Measurements from ENCODE around the gene GJB1.

Gene GJB1

GRCh38 chrX:71254092-71254963 lies 31.3 kb downstream of the GJB1 start, which contains the start of gene ZMYM3 (continued):
- no peak for TF ChIP-seq ZSCAN16 (tag by site-specific recombination; IDR thresholded peaks at IDR 0.05)
- peak; percentile 91; the same call in 1 of the 2 replicates for TF ChIP-seq ZFP69B (tag by site-specific recombination; IDR thresholded peaks at IDR 0.05)
- no peak for TF ChIP-seq ZNF677 (tag by site-specific recombination; IDR thresholded peaks at IDR 0.05)
- peak; percentile 49 for TF ChIP-seq ZBTB11 (tag by site-specific recombination; conservative IDR thresholded peaks at IDR 0.05; ENCODE audit: low read depth)
- peak; percentile 61 for TF ChIP-seq KLF8 (tag by site-specific recombination; IDR thresholded peaks at IDR 0.05)
- 0 out of 2 replicates have a peak, but pooled peaks have one; percentile 20 for TF ChIP-seq WT1 (tag by site-specific recombination; IDR thresholded peaks at IDR 0.05)
- TF ChIP-seq ZFHX2 (tag by site-specific recombination; conservative IDR thresholded peaks at IDR 0.05): peak; percentile 91
- 0 out of 2 replicates have a peak, but pooled peaks have one; percentile 41 for TF ChIP-seq ZNF341 (tag by site-specific recombination; IDR thresholded peaks at IDR 0.05; ENCODE audit: low read depth)
- TF ChIP-seq, protein P1, sequence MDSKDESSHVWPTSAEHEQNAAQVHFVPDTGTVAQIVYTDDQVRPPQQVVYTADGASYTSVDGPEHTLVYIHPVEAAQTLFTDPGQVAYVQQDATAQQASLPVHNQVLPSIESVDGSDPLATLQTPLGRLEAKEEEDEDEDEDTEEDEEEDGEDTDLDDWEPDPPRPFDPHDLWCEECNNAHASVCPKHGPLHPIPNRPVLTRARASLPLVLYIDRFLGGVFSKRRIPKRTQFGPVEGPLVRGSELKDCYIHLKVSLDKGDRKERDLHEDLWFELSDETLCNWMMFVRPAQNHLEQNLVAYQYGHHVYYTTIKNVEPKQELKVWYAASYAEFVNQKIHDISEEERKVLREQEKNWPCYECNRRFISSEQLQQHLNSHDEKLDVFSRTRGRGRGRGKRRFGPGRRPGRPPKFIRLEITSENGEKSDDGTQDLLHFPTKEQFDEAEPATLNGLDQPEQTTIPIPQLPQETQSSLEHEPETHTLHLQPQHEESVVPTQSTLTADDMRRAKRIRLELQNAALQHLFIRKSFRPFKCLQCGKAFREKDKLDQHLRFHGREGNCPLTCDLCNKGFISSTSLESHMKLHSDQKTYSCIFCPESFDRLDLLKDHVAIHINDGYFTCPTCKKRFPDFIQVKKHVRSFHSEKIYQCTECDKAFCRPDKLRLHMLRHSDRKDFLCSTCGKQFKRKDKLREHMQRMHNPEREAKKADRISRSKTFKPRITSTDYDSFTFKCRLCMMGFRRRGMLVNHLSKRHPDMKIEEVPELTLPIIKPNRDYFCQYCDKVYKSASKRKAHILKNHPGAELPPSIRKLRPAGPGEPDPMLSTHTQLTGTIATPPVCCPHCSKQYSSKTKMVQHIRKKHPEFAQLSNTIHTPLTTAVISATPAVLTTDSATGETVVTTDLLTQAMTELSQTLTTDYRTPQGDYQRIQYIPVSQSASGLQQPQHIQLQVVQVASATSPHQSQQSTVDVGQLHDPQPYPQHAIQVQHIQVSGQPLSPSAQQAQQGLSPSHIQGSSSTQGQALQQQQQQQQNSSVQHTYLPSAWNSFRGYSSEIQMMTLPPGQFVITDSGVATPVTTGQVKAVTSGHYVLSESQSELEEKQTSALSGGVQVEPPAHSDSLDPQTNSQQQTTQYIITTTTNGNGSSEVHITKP (tag by site-specific recombination; IDR thresholded peaks at IDR 0.05): peak; percentile 65

DNA sequence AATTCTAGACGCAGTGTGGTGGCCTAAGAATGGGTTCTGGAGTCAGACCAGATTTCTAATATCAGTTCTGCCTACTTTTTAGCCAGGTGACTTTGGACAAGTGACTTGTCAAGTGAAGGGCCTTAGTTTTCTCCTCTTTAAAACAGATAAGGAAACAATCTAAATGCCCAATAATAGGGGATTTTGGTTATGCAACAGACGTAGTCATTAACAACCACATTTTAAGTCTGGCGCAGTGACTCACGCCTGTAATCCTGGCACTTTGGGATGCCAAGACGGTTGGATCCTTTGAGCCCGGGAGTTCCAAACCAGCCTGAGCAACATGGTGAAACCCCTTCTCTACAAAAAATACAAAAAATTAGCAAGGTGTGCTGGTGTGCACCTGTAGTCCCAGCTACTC lies 33.0 kb downstream of the GJB1 start:
- Histone ChIP-seq H3K4me3 (ENCODE audit: low read depth, low read length) (no peak overlapping the region), H3K27ac (ENCODE audit: extremely low read depth, low read depth, low read length) (no peak overlapping the region), H3K9me3 (ENCODE audit: control insufficient read depth, insufficient read depth, low read depth, low read length) (no peaks in the 10 kb centered on the region), H3K4me1 (ENCODE audit: control insufficient read depth, insufficient read depth, low read length) (peaks cover 5% of the 10 kb centered on the region; the same call in 1 of the 2 replicates), H3K36me3 (ENCODE audit: control insufficient read depth in 2 of 2, insufficient read depth in 1 of 2, low read length in 2 of 2) (peaks cover 0 to 2% of the 10 kb centered on the region in 2 experiments; a peak in 1 of 3 replicates)
- TF ChIP-seq ZFP3 (tag by site-specific recombination; IDR thresholded peaks at IDR 0.05; ENCODE audit: low read depth) (no peak), BCL6B (tag by site-specific recombination; IDR thresholded peaks at IDR 0.05) (no peak), MZF1 (tag by site-specific recombination; IDR thresholded peaks at IDR 0.05; ENCODE audit: borderline replicate concordance) (peak; percentile 96)
- TF ChIP-seq, protein P2, sequence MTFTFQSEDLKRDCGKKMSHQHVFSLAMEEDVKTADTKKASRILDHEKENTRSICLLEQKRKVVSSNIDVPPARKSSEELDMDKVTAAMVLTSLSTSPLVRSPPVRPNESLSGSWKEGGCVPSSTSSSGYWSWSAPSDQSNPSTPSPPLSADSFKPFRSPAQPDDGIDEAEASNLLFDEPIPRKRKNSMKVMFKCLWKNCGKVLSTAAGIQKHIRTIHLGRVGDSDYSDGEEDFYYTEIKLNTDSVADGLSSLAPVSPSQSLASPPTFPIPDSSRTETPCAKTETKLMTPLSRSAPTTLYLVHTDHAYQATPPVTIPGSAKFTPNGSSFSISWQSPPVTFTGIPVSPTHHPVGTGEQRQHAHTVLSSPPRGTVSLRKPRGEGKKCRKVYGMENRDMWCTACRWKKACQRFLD (tag by site-specific recombination; IDR thresholded peaks at IDR 0.05): no peak
- TF ChIP-seq, protein P3, sequence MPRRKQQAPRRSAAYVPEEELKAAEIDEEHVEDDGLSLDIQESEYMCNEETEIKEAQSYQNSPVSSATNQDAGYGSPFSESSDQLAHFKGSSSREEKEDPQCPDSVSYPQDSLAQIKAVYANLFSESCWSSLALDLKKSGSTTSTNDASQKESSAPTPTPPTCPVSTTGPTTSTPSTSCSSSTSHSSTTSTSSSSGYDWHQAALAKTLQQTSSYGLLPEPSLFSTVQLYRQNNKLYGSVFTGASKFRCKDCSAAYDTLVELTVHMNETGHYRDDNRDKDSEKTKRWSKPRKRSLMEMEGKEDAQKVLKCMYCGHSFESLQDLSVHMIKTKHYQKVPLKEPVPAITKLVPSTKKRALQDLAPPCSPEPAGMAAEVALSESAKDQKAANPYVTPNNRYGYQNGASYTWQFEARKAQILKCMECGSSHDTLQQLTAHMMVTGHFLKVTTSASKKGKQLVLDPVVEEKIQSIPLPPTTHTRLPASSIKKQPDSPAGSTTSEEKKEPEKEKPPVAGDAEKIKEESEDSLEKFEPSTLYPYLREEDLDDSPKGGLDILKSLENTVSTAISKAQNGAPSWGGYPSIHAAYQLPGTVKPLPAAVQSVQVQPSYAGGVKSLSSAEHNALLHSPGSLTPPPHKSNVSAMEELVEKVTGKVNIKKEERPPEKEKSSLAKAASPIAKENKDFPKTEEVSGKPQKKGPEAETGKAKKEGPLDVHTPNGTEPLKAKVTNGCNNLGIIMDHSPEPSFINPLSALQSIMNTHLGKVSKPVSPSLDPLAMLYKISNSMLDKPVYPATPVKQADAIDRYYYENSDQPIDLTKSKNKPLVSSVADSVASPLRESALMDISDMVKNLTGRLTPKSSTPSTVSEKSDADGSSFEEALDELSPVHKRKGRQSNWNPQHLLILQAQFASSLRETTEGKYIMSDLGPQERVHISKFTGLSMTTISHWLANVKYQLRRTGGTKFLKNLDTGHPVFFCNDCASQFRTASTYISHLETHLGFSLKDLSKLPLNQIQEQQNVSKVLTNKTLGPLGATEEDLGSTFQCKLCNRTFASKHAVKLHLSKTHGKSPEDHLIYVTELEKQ (tag by site-specific recombination; IDR thresholded peaks at IDR 0.05; ENCODE audit: borderline replicate concordance): no peak
- TF ChIP-seq, protein P4, sequence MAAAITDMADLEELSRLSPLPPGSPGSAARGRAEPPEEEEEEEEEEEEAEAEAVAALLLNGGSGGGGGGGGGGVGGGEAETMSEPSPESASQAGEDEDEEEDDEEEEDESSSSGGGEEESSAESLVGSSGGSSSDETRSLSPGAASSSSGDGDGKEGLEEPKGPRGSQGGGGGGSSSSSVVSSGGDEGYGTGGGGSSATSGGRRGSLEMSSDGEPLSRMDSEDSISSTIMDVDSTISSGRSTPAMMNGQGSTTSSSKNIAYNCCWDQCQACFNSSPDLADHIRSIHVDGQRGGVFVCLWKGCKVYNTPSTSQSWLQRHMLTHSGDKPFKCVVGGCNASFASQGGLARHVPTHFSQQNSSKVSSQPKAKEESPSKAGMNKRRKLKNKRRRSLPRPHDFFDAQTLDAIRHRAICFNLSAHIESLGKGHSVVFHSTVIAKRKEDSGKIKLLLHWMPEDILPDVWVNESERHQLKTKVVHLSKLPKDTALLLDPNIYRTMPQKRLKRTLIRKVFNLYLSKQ (tag by site-specific recombination; IDR thresholded peaks at IDR 0.05; ENCODE audit: borderline replicate concordance): no peak
- CTCF ChIA-PET: interaction anchor here (0.6 kb wide), 1 partner anchor 73 kb away, joined by 3 read pairs; no protein-coding TSS in a partner anchor
- POLR2A ChIA-PET: interaction anchor here (0.5 kb wide), 1 partner anchor 188 kb away, joined by 3 read pairs; the partner anchor contains the start of gene SNX12

Data from HEK293 (cell line).